Measurements from ENCODE around the gene RFX7. TPM values are rescaled to one million over a fixed set of nuclear protein-coding genes. Genes with fewer than 3 reads are reported as not detected.

The RFX7 gene
- total RNA-seq, 1 donor: 7.6 TPM

DNA sequence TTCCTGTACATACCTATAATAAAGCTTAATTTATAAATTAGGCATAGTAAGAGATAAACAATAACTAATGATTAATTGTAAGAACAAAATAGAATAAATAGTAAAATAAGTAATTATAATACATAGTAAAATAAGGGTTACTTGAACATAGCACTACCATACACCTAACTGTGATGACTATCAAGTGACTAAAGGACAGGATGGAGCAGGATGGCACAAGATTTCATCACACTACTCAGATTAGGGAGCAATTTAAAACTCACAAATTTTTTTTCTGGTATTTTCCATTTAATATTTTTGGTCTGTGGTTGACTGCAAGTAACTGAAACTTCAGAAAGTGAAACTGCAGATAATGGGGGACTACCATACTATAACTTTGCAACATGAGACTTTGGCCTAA lies 14.8 kb downstream of the RFX7 start:
- H3K27me3 ChIP-seq (ENCODE audit: insufficient read depth, low read length): no peaks in the 10 kb centered on the region
- peaks cover 5% of the 10 kb centered on the region for H3K9me3 ChIP-seq (ENCODE audit: low read depth, low read length)
- no peak overlapping the region for H3K4me2 ChIP-seq (ENCODE audit: insufficient read depth, low read length)
- H3K27ac ChIP-seq (ENCODE audit: low read depth, low read length): no peak overlapping the region
- H2AFZ ChIP-seq (ENCODE audit: low read length): no peak overlapping the region
- H3K4me3 ChIP-seq (ENCODE audit: insufficient read depth, low read length): no peak overlapping the region
- peaks cover 15% of the 10 kb centered on the region for H4K20me1 ChIP-seq (ENCODE audit: insufficient read depth, low read length)
- TF ChIP-seq, protein P1, sequence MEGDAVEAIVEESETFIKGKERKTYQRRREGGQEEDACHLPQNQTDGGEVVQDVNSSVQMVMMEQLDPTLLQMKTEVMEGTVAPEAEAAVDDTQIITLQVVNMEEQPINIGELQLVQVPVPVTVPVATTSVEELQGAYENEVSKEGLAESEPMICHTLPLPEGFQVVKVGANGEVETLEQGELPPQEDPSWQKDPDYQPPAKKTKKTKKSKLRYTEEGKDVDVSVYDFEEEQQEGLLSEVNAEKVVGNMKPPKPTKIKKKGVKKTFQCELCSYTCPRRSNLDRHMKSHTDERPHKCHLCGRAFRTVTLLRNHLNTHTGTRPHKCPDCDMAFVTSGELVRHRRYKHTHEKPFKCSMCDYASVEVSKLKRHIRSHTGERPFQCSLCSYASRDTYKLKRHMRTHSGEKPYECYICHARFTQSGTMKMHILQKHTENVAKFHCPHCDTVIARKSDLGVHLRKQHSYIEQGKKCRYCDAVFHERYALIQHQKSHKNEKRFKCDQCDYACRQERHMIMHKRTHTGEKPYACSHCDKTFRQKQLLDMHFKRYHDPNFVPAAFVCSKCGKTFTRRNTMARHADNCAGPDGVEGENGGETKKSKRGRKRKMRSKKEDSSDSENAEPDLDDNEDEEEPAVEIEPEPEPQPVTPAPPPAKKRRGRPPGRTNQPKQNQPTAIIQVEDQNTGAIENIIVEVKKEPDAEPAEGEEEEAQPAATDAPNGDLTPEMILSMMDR (IDR thresholded peaks at IDR 0.05; ENCODE audit: extremely low read depth, low read depth, low read length): no peak
- peaks cover 87% of the 10 kb centered on the region for H3K79me2 ChIP-seq (ENCODE audit: insufficient read depth, low read length)
- H3K36me3 ChIP-seq (ENCODE audit: insufficient read depth, low read length): peaks cover 8% of the 10 kb centered on the region
- no peak for DNase-seq (ENCODE audit: insufficient read length, low spot score, missing footprints)
- H3K4me1 ChIP-seq (ENCODE audit: insufficient read depth, low read length): no peaks in the 10 kb centered on the region

DNA sequence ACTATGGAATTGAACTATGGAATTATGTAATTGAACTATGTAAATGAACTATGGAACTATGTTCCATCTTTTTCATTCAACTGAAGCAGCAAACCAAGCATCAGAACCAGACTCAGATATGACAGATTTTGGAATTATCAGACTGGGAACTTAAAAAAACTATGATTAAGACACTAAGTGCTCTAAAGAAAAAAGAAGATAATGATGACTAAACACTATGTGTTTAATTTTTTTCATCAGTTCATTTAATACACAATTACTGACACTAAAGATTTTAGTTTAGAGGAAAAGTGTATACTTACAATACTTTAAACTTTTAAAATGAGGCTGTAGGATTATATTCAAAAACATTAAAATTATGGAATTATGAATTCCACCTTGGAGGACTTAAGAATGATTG lies 15.3 kb downstream of the RFX7 start:
- Histone ChIP-seq H3K9me3 (ENCODE audit: low read depth, low read length) (peaks cover 5% of the 10 kb centered on the region), H3K4me2 (ENCODE audit: insufficient read depth, low read length) (no peak overlapping the region), H4K20me1 (ENCODE audit: insufficient read depth, low read length) (peaks cover 15% of the 10 kb centered on the region), H2AFZ (ENCODE audit: low read length) (no peak overlapping the region), H3K4me1 (ENCODE audit: insufficient read depth, low read length) (no peaks in the 10 kb centered on the region), H3K27ac (ENCODE audit: low read depth, low read length) (no peak overlapping the region), H3K36me3 (ENCODE audit: insufficient read depth, low read length) (peaks cover 8% of the 10 kb centered on the region), H3K27me3 (ENCODE audit: insufficient read depth, low read length) (no peaks in the 10 kb centered on the region), H3K79me2 (ENCODE audit: insufficient read depth, low read length) (peaks cover 85% of the 10 kb centered on the region), H3K4me3 (ENCODE audit: insufficient read depth, low read length) (no peak overlapping the region)
- DNase-seq (ENCODE audit: insufficient read length, low spot score, missing footprints): no peak
- TF ChIP-seq, protein P1 (IDR thresholded peaks at IDR 0.05; ENCODE audit: extremely low read depth, low read depth, low read length): no peak

DNA sequence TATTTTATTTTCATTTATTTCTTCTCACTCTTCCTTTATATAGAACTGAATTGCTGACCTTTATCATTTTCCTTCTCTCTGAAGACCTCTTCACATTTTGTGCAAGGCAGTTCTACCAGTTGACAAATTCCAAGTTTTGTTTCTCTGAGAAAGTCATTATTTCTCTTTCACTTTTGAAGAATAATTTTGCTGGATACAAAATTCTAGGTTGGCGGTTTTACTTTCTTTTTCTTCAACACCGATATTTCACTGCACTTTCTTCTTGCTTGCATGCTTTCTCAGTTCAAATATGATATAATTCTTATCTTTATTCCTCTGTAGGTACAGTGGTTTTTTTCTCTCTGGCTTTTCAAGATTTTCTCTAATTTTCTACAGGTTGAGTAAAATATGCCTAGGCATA lies 15.9 kb downstream of the RFX7 start:
- no peak overlapping the region for H2AFZ ChIP-seq (ENCODE audit: low read length)
- H3K4me1 ChIP-seq (ENCODE audit: insufficient read depth, low read length): no peaks in the 10 kb centered on the region
- peaks cover 85% of the 10 kb centered on the region for H3K79me2 ChIP-seq (ENCODE audit: insufficient read depth, low read length)
- H3K36me3 ChIP-seq (ENCODE audit: insufficient read depth, low read length): peaks cover 14% of the 10 kb centered on the region
- no peak overlapping the region for H3K27ac ChIP-seq (ENCODE audit: low read depth, low read length)
- DNase-seq (ENCODE audit: insufficient read length, low spot score, missing footprints): no peak
- peaks cover 7% of the 10 kb centered on the region for H3K9me3 ChIP-seq (ENCODE audit: low read depth, low read length)
- H3K4me3 ChIP-seq (ENCODE audit: insufficient read depth, low read length): no peak overlapping the region
- H3K4me2 ChIP-seq (ENCODE audit: insufficient read depth, low read length): no peak overlapping the region
- TF ChIP-seq, protein P1 (IDR thresholded peaks at IDR 0.05; ENCODE audit: extremely low read depth, low read depth, low read length): no peak
- peaks cover 15% of the 10 kb centered on the region for H4K20me1 ChIP-seq (ENCODE audit: insufficient read depth, low read length)
- no peaks in the 10 kb centered on the region for H3K27me3 ChIP-seq (ENCODE audit: insufficient read depth, low read length)

DNA sequence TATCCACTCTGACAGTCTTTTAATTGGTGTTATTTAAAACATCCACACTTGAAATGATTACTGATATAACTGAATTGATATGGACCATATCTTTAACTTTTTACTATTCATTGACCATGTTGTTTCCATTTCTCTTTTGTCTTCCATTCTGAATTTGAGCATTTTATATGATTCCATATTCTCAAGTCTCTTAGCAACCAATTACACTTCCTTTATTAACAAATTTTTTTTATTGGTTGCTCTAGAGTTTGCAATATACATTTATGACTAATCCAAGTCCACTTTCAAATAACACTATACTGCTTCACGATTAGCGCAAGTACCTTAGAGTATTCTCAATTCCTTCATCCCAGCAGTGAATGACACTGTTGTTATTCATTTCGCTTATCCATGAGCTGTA lies 16.4 kb downstream of the RFX7 start:
- H3K36me3 ChIP-seq (ENCODE audit: insufficient read depth, low read length): peaks cover 14% of the 10 kb centered on the region
- no peaks in the 10 kb centered on the region for H3K4me1 ChIP-seq (ENCODE audit: insufficient read depth, low read length)

More for the DNA sequence above, 16.4 kb downstream of the RFX7 start:
- Histone ChIP-seq H3K27ac (ENCODE audit: low read depth, low read length) (no peak overlapping the region), H3K79me2 (ENCODE audit: insufficient read depth, low read length) (peaks cover 83% of the 10 kb centered on the region), H3K9me3 (ENCODE audit: low read depth, low read length) (peaks cover 6% of the 10 kb centered on the region), H4K20me1 (ENCODE audit: insufficient read depth, low read length) (peaks cover 15% of the 10 kb centered on the region), H3K4me2 (ENCODE audit: insufficient read depth, low read length) (no peak overlapping the region), H2AFZ (ENCODE audit: low read length) (no peak overlapping the region), H3K4me3 (ENCODE audit: insufficient read depth, low read length) (no peak overlapping the region), H3K27me3 (ENCODE audit: insufficient read depth, low read length) (no peaks in the 10 kb centered on the region)
- DNase-seq (ENCODE audit: insufficient read length, low spot score, missing footprints): no peak
- TF ChIP-seq, protein P1 (IDR thresholded peaks at IDR 0.05; ENCODE audit: extremely low read depth, low read depth, low read length): no peak
